Measurements from ENCODE around the gene FHIT. TPM values are rescaled to one million over a fixed set of nuclear protein-coding genes. Genes with fewer than 3 reads are reported as not detected.

Gene FHIT
- total and polyA plus RNA-seq, 4 donors: 2.1 to 14.7 (median 6.6) TPM

- Histone ChIP-seq H3K9ac (ENCODE audit: low read depth in 1 of 2, low read length in 2 of 2) (no peak overlapping the region), H3K4me1 (ENCODE audit: control insufficient read depth in 4 of 4, insufficient read depth in 4 of 4, low read length in 3 of 4) (no peaks in the 10 kb centered on the region), H3K36me3 (ENCODE audit: control insufficient read depth in 4 of 4, insufficient read depth in 3 of 4, low read depth in 1 of 4, low read length in 3 of 4) (no peaks in the 10 kb centered on the region), H3K27ac (ENCODE audit: low read depth in 1 of 2, low read length in 2 of 2) (no peak overlapping the region), H3K9me3 (ENCODE audit: control insufficient read depth in 4 of 4, low read length in 3 of 4) (peaks cover 0 to 9% (median 0%) of the 10 kb centered on the region in 4 donors), H3K4me3 (ENCODE audit: low read depth in 1 of 3, low read length in 3 of 3) (no peak overlapping the region), H3K27me3 (ENCODE audit: control insufficient read depth in 4 of 4, insufficient read depth in 4 of 4, low read length in 3 of 4) (no peaks in the 10 kb centered on the region)
- TF ChIP-seq HNF4G (IDR thresholded peaks at IDR 0.05) (no peak), JUND (IDR thresholded peaks at IDR 0.05) (no peak), FOXA2 (IDR thresholded peaks at IDR 0.05) (no peak), CTCF (IDR thresholded peaks at IDR 0.05; ENCODE audit: low read depth, low read length, missing input control) (no peak), REST (IDR thresholded peaks at IDR 0.05) (no peak), GABPA (IDR thresholded peaks at IDR 0.05 in 1 of 2, conservative IDR thresholded peaks at IDR 0.05 in 1 of 2) (no peak), ZBTB33 (IDR thresholded peaks at IDR 0.05) (no peak), YY1 (IDR thresholded peaks at IDR 0.05) (no peak), NR2F2 (IDR thresholded peaks at IDR 0.05) (no peak)
- DNase-seq (ENCODE audit: low spot score): no peak
Observed at GRCh38 chr3:60771766-60772165, 479.5 kb downstream of the FHIT start.

- H3K27me3 ChIP-seq (ENCODE audit: control insufficient read depth in 4 of 4, insufficient read depth in 4 of 4, low read length in 3 of 4): no peaks in the 10 kb centered on the region
- H3K36me3 ChIP-seq (ENCODE audit: control insufficient read depth in 4 of 4, insufficient read depth in 3 of 4, low read depth in 1 of 4, low read length in 3 of 4): no peaks in the 10 kb centered on the region
- H3K4me3 ChIP-seq (ENCODE audit: low read depth in 1 of 3, low read length in 3 of 3): no peak overlapping the region
- TF ChIP-seq FOXA2 (IDR thresholded peaks at IDR 0.05): no peak
- TF ChIP-seq RAD21 (IDR thresholded peaks at IDR 0.05): no peak
- no peak for TF ChIP-seq YY1 (IDR thresholded peaks at IDR 0.05)
- TF ChIP-seq GABPA (IDR thresholded peaks at IDR 0.05 in 1 of 2, conservative IDR thresholded peaks at IDR 0.05 in 1 of 2): no peak
- TF ChIP-seq ZBTB33 (IDR thresholded peaks at IDR 0.05): no peak
- TF ChIP-seq MAX (IDR thresholded peaks at IDR 0.05): no peak
- TF ChIP-seq NR2F2 (IDR thresholded peaks at IDR 0.05): no peak
- no peak for TF ChIP-seq SP1 (IDR thresholded peaks at IDR 0.05)
- no peak for TF ChIP-seq RXRA (IDR thresholded peaks at IDR 0.05)
- TF ChIP-seq TAF1 (conservative IDR thresholded peaks at IDR 0.05): no peak
- no peak for TF ChIP-seq HNF4G (IDR thresholded peaks at IDR 0.05)
- no peak for TF ChIP-seq CTCF (IDR thresholded peaks at IDR 0.05; ENCODE audit: low read depth, low read length, missing input control)
- TF ChIP-seq ATF3 (IDR thresholded peaks at IDR 0.05): no peak
- no peak for DNase-seq (ENCODE audit: low spot score)
- H3K27ac ChIP-seq (ENCODE audit: low read depth in 1 of 2, low read length in 2 of 2): no peak overlapping the region
- no peaks in the 10 kb centered on the region for H3K4me1 ChIP-seq (ENCODE audit: control insufficient read depth in 4 of 4, insufficient read depth in 4 of 4, low read length in 3 of 4)
- peaks cover 0 to 5% (median 0%) of the 10 kb centered on the region in 4 donors for H3K9me3 ChIP-seq (ENCODE audit: control insufficient read depth in 4 of 4, low read length in 3 of 4)
- no peak overlapping the region for H3K9ac ChIP-seq (ENCODE audit: low read depth in 1 of 2, low read length in 2 of 2)
- 92% methylated on average over 1 of the region's 1 CpG for WGBS
Observed at GRCh38 chr3:60770532-60770931, 480.7 kb downstream of the FHIT start.

Data from liver (tissue), 9 donors.